Lower leg skin (tissue), 3 donors: Measurements from ENCODE around the gene PLCB1.

ENCODE experiments used
- CTCF ChIP-seq, 3 donors: fragments of 450-650 bp; IDR thresholded peaks; one replicate each; pipeline ENCODE4 v1.5.1; 2016; ENCODE audit warnings: antibody characterized with exemption in 3 of 3, mild to moderate bottlenecking in 3 of 3, moderate library complexity in 2 of 3
- POLR2A ChIP-seq, 2 donors: fragments of 450-650 bp; IDR thresholded peaks; one replicate each; pipeline ENCODE4 v1.6.1; 2016 to 2017; ENCODE audit warnings: antibody characterized with exemption in 2 of 2, mild to moderate bottlenecking in 1 of 2, moderate library complexity in 1 of 2

- TF ChIP-seq CTCF (IDR thresholded peaks at IDR 0.05), result no peak
- no peak for TF ChIP-seq POLR2A (IDR thresholded peaks at IDR 0.05)
These were observed 561.6 kb downstream of the PLCB1 start for GRCh38 chr20:8693709-8694108.
